Breast epithelium (tissue), 3 donors: ENCODE results near the gene FGF4.

ENCODE experiments used
- POLR2A ChIP-seq: fragments of 450-650 bp; IDR thresholded peaks from one replicate; pipeline ENCODE4 v1.6.1; 2016; ENCODE audit warnings: antibody characterized with exemption, mild to moderate bottlenecking, moderate library complexity
- TF ChIP-seq, protein P1 (sequence below), 3 donors: fragments of 450-650 bp; IDR thresholded peaks; one replicate each; pipeline ENCODE4 v1.5.1; 2016 to 2017; ENCODE audit warnings: antibody characterized with exemption in 3 of 3, mild to moderate bottlenecking in 3 of 3, moderate library complexity in 3 of 3

DNA sequence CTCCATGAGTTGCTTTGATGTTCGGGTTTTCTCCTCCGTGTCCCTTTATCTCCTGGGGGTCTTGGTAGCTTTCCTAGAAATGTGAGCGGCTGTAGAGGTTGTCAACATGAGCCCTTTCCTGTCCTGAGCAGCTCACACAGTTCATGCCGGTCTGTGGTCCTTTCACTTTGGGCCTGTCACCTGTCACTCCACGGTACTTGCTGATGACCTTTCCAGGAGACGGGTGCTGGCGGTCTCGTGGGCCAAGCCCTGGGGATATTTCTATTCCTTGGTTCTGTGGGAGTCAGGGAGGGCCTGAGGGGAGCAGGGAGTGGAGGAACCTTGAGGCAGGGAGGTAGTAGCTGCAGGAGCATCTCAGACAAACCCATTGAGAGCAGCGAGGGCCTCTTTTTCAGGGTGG is 20.9 kb upstream of the FGF4 start:
- no peak for TF ChIP-seq POLR2A
- TF ChIP-seq, protein P1, sequence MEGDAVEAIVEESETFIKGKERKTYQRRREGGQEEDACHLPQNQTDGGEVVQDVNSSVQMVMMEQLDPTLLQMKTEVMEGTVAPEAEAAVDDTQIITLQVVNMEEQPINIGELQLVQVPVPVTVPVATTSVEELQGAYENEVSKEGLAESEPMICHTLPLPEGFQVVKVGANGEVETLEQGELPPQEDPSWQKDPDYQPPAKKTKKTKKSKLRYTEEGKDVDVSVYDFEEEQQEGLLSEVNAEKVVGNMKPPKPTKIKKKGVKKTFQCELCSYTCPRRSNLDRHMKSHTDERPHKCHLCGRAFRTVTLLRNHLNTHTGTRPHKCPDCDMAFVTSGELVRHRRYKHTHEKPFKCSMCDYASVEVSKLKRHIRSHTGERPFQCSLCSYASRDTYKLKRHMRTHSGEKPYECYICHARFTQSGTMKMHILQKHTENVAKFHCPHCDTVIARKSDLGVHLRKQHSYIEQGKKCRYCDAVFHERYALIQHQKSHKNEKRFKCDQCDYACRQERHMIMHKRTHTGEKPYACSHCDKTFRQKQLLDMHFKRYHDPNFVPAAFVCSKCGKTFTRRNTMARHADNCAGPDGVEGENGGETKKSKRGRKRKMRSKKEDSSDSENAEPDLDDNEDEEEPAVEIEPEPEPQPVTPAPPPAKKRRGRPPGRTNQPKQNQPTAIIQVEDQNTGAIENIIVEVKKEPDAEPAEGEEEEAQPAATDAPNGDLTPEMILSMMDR (IDR thresholded peaks at IDR 0.05): no peak
